Cardiac muscle cell (in vitro differentiated cells and primary cell): ENCODE measurements around the gene HOXC13. TPM values are rescaled to one million over a fixed set of nuclear protein-coding genes. Genes with fewer than 3 reads are reported as not detected.

Experiments used
- DNase-seq, 2 donors: peaks; one replicate each; pipeline versions ENCODE4 v3.0.0 to v3.0.0-alpha.2; 2010 to 2017; ENCODE audit warnings: low read depth in 1 of 2, low spot score in 1 of 2
- H3K27ac ChIP-seq: fragments of 200-600 bp; sonication (generic); 2 replicates; pipeline ENCODE4 v1.5.1; 2016
- H3K27me3 ChIP-seq: fragments of 200-600 bp; sonication (generic); 2 replicates; pipeline ENCODE4 v1.6.0; 2016; ENCODE audit warnings: control low read depth
- H3K36me3 ChIP-seq: fragments of 200-600 bp; sonication (generic); 2 replicates; pipeline ENCODE4 v1.5.1; 2016; ENCODE audit warnings: control low read depth
- H3K4me1 ChIP-seq: fragments of 200-600 bp; sonication (generic); 2 replicates; pipeline ENCODE4 v1.8.1; 2017; ENCODE audit warnings: low read depth, mild to moderate bottlenecking, mixed run types
- H3K4me3 ChIP-seq: fragments of 200-600 bp; sonication (generic); 2 replicates; pipeline ENCODE4 v1.5.1; 2016; ENCODE audit warnings: mild to moderate bottlenecking
- H3K9me3 ChIP-seq: fragments of 200-600 bp; sonication (generic); 2 replicates; pipeline ENCODE4 v1.5.1; 2017; ENCODE audit warnings: low read depth, mild to moderate bottlenecking, control low read depth
- polyA plus RNA-seq: library from polyadenylated mRNA; unstranded; fragments of >200 nt; fragmentation: Nextera tagmentation; extraction: Ambion mirVana; gene quantifications from 2 replicates; pipeline ENCODE4 v1.2.1, GENCODE V29; 2016
- total RNA-seq: library from RNA; depleted of rRNA; stranded (reverse); fragments of >200 nt; gene quantifications from 2 replicates; pipeline ENCODE4 v1.2.3, GENCODE V29; 2016
- TF ChIP-seq, protein P1 (sequence below): IDR thresholded peaks from 2 replicates; pipeline ENCODE4 v1.5.1; 2012; ENCODE audit warnings: low read depth, mild to moderate bottlenecking, low read length

Gene HOXC13
- total and polyA plus RNA-seq, 2 experiments from 2014 or later: not detected

DNA sequence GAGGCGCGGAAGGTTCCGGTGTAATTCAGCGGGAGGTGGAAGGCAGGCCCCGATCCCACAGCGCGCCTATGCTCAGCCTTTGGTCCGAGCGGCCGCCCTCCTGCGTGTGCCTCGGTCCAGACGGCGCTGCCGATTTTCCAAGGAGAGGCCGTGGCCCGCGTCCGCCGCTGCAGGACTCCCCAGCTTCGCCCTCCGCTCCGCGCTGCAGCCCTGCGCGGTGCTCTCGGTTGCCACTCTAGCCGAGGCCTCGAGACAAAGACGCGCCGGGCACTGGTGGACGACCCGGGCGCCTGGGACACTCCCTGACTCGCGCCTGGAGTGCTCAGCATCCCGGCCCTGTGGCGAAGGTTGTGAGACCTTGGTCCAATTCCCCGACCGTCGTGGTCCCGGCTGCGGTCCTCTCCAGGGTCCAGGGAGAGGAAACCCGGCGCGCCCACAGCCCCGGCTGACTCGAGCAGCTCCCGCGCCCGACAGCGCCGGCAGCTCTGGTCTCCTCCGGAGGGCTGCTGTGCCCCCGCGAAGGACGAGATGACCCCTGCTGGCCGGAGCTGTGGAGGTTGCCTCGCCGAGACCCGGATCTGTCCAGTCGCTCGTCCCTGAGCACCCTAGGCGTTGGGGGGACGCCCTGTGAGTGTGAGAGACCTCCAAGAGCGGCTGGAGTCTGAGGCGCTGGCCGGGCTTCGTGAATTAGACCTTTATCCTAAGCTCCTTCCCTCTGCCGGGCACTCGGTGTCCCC lies 22.6 kb downstream of the HOXC13 start:
- Histone ChIP-seq H3K36me3 (no peaks in the 10 kb centered on the region), H3K27me3 (peaks cover 100% of the 10 kb centered on the region), H3K9me3 (no peaks in the 10 kb centered on the region), H3K27ac (no peak overlapping the region), H3K4me3 (no peak overlapping the region), H3K4me1 (no peaks in the 10 kb centered on the region)
- no peak for DNase-seq
- TF ChIP-seq, protein P1, sequence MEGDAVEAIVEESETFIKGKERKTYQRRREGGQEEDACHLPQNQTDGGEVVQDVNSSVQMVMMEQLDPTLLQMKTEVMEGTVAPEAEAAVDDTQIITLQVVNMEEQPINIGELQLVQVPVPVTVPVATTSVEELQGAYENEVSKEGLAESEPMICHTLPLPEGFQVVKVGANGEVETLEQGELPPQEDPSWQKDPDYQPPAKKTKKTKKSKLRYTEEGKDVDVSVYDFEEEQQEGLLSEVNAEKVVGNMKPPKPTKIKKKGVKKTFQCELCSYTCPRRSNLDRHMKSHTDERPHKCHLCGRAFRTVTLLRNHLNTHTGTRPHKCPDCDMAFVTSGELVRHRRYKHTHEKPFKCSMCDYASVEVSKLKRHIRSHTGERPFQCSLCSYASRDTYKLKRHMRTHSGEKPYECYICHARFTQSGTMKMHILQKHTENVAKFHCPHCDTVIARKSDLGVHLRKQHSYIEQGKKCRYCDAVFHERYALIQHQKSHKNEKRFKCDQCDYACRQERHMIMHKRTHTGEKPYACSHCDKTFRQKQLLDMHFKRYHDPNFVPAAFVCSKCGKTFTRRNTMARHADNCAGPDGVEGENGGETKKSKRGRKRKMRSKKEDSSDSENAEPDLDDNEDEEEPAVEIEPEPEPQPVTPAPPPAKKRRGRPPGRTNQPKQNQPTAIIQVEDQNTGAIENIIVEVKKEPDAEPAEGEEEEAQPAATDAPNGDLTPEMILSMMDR: no peak

DNA sequence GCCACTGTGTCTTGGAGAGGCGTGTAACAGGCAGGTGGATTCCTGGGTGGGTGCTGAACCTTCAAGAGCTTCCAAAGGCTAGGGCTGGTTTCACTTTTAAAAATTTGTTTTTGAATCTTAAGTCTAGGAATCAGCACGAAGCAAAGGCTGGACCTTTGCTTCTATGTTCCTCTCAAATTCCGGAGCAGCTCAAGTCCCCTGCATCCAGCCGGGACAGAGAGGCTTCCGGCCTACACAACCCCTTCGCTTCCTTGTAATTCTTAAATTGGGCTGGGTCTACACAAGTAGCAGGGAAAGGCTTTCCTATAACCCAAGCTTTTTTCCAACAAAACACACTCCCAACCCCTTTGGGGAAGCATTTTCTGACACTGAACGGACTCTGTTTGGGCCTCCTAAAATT lies 24.4 kb downstream of the HOXC13 start:
- Histone ChIP-seq H3K36me3 (no peaks in the 10 kb centered on the region), H3K27ac (no peak overlapping the region), H3K4me3 (no peak overlapping the region), H3K4me1 (no peaks in the 10 kb centered on the region), H3K27me3 (peaks cover 100% of the 10 kb centered on the region), H3K9me3 (no peaks in the 10 kb centered on the region)
- TF ChIP-seq, protein P1: no peak
- no peak for DNase-seq

DNA sequence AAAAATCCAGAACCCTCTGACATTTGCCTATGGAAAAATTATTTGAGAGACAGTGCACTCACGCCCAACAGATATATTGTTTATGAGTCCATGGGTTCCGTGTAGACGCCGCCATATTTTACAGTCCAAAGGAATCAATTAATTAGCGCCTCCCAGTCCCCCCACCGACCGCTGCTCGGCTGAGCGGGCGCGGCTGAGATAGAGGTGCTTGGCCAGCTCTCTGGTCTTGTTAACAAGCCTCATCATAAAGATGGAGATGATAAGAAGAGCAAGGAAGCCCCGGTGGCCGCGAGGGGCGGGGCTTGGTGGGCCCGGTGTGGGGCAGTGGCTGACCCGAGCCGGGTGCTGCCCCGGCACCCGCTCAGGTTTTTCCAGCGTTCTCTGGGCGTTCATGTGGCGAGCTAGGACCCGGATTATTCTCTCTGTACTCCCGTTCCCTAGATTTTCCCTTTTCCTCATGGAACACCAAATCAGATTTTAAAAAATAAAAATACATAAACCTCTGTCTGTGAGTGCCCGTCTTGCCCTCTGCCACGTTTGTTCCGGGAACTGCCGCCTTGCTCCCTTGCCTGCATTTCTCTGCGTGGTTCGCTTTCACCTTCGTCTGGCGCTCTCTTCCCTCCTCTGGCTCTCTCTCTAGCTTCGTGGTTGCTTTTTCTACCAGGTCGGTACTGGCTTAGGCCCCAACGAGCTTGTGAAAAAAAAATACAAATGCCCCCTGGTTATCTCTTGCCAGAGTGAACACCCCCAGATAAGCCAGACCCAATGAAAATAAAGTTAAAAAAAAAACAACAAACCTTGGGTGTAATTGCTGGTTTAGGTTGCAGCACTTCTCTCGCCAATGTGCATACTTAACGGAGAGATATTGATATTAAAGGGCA lies 25.0 kb downstream of the HOXC13 start:
- DNase-seq: no peak
- Histone ChIP-seq H3K27ac (no peak overlapping the region), H3K4me1 (no peaks in the 10 kb centered on the region), H3K9me3 (no peaks in the 10 kb centered on the region), H3K36me3 (no peaks in the 10 kb centered on the region), H3K4me3 (no peak overlapping the region), H3K27me3 (peaks cover 100% of the 10 kb centered on the region)
- TF ChIP-seq, protein P1: no peak

DNA sequence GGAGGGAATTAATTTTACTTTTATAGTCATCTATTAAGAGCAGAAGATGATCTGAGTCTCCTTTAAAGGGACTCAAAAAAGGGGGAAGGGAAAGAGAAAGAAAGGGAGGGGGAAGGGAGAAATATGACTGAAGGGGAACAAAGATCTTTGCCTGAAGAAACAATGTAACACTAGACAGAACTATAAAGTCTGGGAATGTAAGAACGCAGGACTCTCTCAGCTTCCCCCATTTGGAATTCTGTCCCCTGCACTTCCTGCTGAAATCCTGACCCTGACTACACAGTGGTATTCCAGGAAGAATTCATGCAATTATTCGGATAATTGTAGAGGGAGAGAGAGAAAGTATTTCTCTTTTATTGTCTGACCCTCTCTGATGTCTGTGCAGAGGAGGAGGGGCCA lies 25.7 kb downstream of the HOXC13 start:
- Histone ChIP-seq H3K27me3 (peaks cover 100% of the 10 kb centered on the region), H3K9me3 (no peaks in the 10 kb centered on the region), H3K27ac (no peak overlapping the region), H3K4me1 (no peaks in the 10 kb centered on the region), H3K36me3 (no peaks in the 10 kb centered on the region), H3K4me3 (no peak overlapping the region)
- DNase-seq: no peak
- TF ChIP-seq, protein P1: no peak

DNA sequence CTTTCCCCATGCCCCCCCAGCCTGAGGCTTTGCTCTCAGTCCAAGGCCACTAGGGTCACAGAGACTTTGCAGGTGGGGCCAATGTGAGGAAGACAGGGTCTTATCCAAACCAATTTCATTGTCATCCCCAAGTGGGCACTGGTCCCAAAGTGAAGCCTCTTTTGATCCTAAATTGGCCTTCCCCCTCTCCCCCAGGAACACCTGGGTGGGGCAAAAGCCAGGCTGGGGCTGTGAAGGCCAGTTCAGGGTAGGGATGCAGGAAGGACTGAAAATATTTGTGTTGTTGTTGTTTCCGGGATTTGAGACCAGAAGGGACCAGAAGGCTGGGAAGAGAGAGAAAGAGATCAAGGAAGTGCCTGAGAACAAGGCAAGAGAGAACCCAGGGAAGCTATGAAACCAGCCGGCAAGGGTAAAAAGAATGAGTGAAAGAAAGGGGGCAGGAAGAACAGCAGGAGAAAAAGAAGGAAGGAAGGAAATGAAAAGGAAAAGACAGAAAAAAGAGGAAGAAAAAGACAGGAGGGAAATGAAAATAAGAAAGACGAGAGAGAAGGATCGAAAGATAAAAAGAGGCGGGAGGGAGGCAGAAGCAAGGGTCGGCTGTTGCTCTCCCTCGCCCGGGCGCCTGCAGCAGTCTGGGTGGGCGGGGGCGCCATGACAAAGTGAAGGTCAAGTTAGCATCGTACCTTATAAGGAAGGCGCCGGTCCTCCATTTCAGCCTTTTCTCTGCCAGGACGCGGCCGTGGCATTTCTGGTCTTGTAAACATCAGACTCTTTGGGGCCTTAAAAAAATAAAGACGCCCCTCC lies 26.9 kb downstream of the HOXC13 start:
- no peak for DNase-seq
- H3K36me3 ChIP-seq: no peaks in the 10 kb centered on the region
- H3K4me3 ChIP-seq: no peak overlapping the region
- peaks cover 100% of the 10 kb centered on the region for H3K27me3 ChIP-seq
- H3K4me1 ChIP-seq: no peaks in the 10 kb centered on the region
- H3K9me3 ChIP-seq: no peaks in the 10 kb centered on the region
- H3K27ac ChIP-seq: no peak overlapping the region
- TF ChIP-seq, protein P1: no peak
